ENCODE data around the gene NR3C2. TPM values are rescaled to one million over a fixed set of nuclear protein-coding genes. Genes with fewer than 3 reads are reported as not detected.

NR3C2 gene
- total RNA-seq, 1 experiment from 2014 or later: 2.7 TPM

DNA sequence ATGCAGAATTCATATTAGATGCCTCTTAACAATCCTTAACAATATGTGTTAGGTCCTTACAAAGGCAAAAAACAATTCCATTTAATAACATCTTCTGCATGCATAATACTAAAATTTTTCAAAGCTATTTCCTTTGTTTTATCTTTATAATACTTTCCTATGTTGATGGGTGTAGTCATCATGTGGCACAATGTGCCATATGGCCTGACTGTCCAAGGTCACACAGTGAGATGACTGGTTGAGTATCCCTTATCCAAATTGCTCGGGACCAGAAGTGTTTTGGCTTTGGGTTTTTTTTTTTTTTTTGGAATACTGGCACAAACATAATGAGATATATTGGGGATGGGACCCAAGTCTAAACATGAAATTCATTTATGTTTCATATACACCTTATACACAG is 77.7 kb downstream of the NR3C2 start:
- POLR2A ChIA-PET: no interaction called here
- no TSS peak for BruUV-seq (replicated peaks)

GRCh38 chr4:148359769-148360168 is 82.4 kb downstream of the NR3C2 start:
- no peak overlapping the region for H3K27ac ChIP-seq (ENCODE audit: low read depth, low read length)
- no peak for ATAC-seq
- intact Hi-C loops (cut with micrococcal nuclease): no loop called here
- no peaks in the 10 kb centered on the region for H3K27me3 ChIP-seq (ENCODE audit: insufficient read depth, low read length)
- no peaks in the 10 kb centered on the region for H4K20me1 ChIP-seq (ENCODE audit: insufficient read depth)
- H3K4me2 ChIP-seq (ENCODE audit: low read length): no peak overlapping the region
- H3K36me3 ChIP-seq (ENCODE audit: control insufficient read depth in 1 of 2, insufficient read depth in 2 of 2, low read length in 2 of 2): no peaks in the 10 kb centered on the region
- TF ChIP-seq SRF (IDR thresholded peaks at IDR 0.05; ENCODE audit: low read depth): no peak
- no peak for TF ChIP-seq EZH2phosphoT487 (IDR thresholded peaks at IDR 0.05; ENCODE audit: borderline replicate concordance)
- TF ChIP-seq CBX3 (IDR thresholded peaks at IDR 0.05; ENCODE audit: low read depth): no peak
- RAD21 ChIA-PET (ENCODE audit: low non-redundant PET in 1 of 2, low total read pairs in 2 of 2, uncharacterized antibody in 2 of 2, unreplicated experiment in 2 of 2): no interaction called here
- no peaks in the 10 kb centered on the region for H3K9me2 ChIP-seq (ENCODE audit: insufficient read depth)
- DNase-seq (ENCODE audit: low read depth, low spot score): no peak
- H3K9ac ChIP-seq (ENCODE audit: low read length): no peak overlapping the region
- no TSS peak for BruUV-seq (replicated peaks)
- CTCF ChIA-PET: no interaction called here
- no peaks in the 10 kb centered on the region for H3K4me1 ChIP-seq (ENCODE audit: control insufficient read depth in 1 of 2, insufficient read depth in 2 of 2, low read length in 2 of 2)
- H2AFZ ChIP-seq (ENCODE audit: low read depth, low read length, poor library complexity, severe bottlenecking): no peak overlapping the region
- POLR2A ChIA-PET: no interaction called here
- no peaks in the 10 kb centered on the region for H3K79me2 ChIP-seq (ENCODE audit: insufficient read depth, low read length)
- H3K4me3 ChIP-seq (replicated peaks in 1 of 2; ENCODE audit: low read depth in 1 of 2, low read length in 2 of 2): no peak overlapping the region
- no peaks in the 10 kb centered on the region for H3K9me3 ChIP-seq (ENCODE audit: control insufficient read depth in 1 of 2, insufficient read depth in 1 of 2, low read depth in 1 of 2, low read length in 2 of 2)

More for the DNA sequence above, 77.7 kb downstream of the NR3C2 start:
- no peak overlapping the region for H2AFZ ChIP-seq (ENCODE audit: low read depth, low read length, poor library complexity, severe bottlenecking)
- H3K4me3 ChIP-seq (replicated peaks in 1 of 2; ENCODE audit: low read depth in 1 of 2, low read length in 2 of 2): no peak overlapping the region
- intact Hi-C loops (cut with micrococcal nuclease): no loop called here
- H3K4me2 ChIP-seq (ENCODE audit: low read length): no peak overlapping the region
- H3K36me3 ChIP-seq (ENCODE audit: control insufficient read depth in 1 of 2, insufficient read depth in 2 of 2, low read length in 2 of 2): no peaks in the 10 kb centered on the region
- DNase-seq (ENCODE audit: low read depth, low spot score) (no peak), ATAC-seq (no peak)
- no peaks in the 10 kb centered on the region for H3K4me1 ChIP-seq (ENCODE audit: control insufficient read depth in 1 of 2, insufficient read depth in 2 of 2, low read length in 2 of 2)
- H3K9me3 ChIP-seq (ENCODE audit: control insufficient read depth in 1 of 2, insufficient read depth in 1 of 2, low read depth in 1 of 2, low read length in 2 of 2): no peaks in the 10 kb centered on the region
- H4K20me1 ChIP-seq (ENCODE audit: insufficient read depth): no peaks in the 10 kb centered on the region
- ChIA-PET RAD21 (ENCODE audit: low non-redundant PET in 1 of 2, low total read pairs in 2 of 2, uncharacterized antibody in 2 of 2, unreplicated experiment in 2 of 2) (no interaction called here), CTCF (no interaction called here)
- no peak overlapping the region for H3K9ac ChIP-seq (ENCODE audit: low read length)
- no peak overlapping the region for H3K27ac ChIP-seq (ENCODE audit: low read depth, low read length)
- H3K9me2 ChIP-seq (ENCODE audit: insufficient read depth): no peaks in the 10 kb centered on the region
- TF ChIP-seq POLR2A (IDR thresholded peaks at IDR 0.05; ENCODE audit: borderline replicate concordance, extremely low read depth, insufficient read depth, insufficient read length) (no peak), ELF1 (IDR thresholded peaks at IDR 0.05; ENCODE audit: borderline replicate concordance, low read depth) (no peak), POLR2AphosphoS5 (IDR thresholded peaks at IDR 0.05; ENCODE audit: low read depth, low read length) (no peak), EZH2 (IDR thresholded peaks at IDR 0.05) (no peak)
- TF ChIP-seq, protein P1, sequence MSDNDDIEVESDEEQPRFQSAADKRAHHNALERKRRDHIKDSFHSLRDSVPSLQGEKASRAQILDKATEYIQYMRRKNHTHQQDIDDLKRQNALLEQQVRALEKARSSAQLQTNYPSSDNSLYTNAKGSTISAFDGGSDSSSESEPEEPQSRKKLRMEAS (IDR thresholded peaks at IDR 0.05): no peak
- H3K79me2 ChIP-seq (ENCODE audit: insufficient read depth, low read length): no peaks in the 10 kb centered on the region
- H3K27me3 ChIP-seq (ENCODE audit: insufficient read depth, low read length): no peaks in the 10 kb centered on the region
